ENCODE measurements around the gene RPL26.
"Not testable (repeated sequence)": the region's sequence is repeated elsewhere in the genome, so short reads cannot be mapped to it uniquely, and the experiment has no call there.

The RPL26 gene

DNA sequence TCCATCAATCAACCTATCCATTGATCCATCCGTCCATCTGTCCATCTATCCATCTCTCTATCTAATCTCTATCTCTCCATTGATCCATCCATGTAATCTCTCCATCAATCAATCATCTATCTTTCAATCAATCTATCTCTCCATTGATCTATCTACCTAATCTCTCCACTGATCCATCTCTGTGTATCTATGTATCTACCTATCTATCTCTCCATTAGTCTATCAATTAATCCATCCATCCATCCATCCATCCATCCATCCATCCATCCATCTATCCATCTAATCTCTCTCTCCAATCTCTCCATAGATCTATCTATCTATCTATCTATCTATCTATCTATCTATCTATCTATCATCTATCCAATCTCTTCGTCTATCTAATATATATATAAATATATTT lies 18.1 kb upstream of the RPL26 start:
- in situ Hi-C loops (cut with MboI; ENCODE audit: low pct_unique_long_range_greater_than_20kb, low sequenced_read_pairs): no loop called here
- DNase-seq: no peak

DNA sequence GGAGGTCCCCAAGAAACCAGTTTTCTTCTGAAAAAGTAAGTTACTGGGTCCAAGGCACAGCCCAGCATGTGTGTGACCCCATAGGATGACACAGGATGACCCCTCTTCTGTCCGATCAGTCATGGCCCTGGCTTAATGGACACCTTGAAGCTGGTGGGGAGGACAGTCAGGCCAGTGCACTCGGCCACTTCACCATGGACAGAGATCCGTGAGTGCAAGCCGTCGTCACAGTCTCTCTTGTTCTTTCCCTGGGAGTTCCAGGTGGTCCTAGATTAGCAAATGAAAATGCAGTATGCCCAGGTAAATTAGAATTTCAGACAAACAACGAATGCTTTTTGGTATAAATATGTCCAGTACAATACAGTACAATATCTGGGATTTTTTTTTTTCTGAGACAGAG lies 16.0 kb upstream of the RPL26 start:
- in situ Hi-C loops (cut with MboI; ENCODE audit: low pct_unique_long_range_greater_than_20kb, low sequenced_read_pairs): no loop called here
- no peak for DNase-seq

DNA sequence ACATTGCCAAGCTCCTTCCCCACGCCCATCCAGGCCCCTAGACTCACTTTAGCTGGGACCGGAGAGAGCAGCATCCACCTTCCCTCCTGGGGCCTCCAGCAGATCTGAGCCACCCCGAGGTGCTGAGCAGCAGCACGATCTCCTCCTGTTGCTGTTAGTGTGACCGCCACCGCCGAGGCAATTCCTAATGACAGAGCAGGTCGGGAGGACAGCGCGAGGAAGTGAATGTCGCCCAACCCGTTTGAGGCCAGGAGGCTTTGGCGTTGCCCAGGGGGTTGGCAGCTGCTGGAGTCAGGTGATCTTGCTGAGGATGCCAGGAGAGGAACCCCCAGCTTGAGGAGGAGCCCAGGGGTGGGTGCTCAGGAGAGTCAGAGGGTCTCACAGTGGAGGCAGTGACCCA lies 14.6 kb upstream of the RPL26 start, which contains the start of gene RNF222:
TSS of gene RNF222 (minus strand) at position 192 of the 400 bp plus-strand sequence. CDS start 4,366 bp downstream, outside the sequence.
- DNase-seq: no peak

DNA sequence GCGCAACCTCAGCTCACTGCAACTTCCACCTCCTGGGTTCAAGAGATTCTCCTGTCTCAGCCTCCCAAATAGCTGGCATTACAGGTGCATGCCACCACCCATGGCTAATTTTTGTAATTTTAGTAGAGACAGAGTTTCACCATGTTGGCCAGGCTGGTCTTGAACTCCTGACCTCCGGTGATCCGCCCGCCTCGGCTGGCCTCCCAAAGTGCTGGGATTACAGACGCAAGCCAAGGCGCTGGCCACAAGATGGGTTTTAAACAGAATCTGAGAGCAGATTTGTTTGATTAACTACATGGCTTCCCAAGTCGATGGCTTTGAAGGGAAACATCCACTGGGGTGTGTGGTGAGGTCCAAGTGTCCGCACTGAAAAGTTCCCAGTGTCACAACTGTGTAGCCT lies 11.5 kb upstream of the RPL26 start:
- in situ Hi-C loops (cut with MboI; ENCODE audit: low pct_unique_long_range_greater_than_20kb, low sequenced_read_pairs): not testable (repeated sequence)

More for the DNA sequence above, 14.6 kb upstream of the RPL26 start, which contains the start of gene RNF222:
- in situ Hi-C loops (cut with MboI; ENCODE audit: low pct_unique_long_range_greater_than_20kb, low sequenced_read_pairs): no loop called here

DNA sequence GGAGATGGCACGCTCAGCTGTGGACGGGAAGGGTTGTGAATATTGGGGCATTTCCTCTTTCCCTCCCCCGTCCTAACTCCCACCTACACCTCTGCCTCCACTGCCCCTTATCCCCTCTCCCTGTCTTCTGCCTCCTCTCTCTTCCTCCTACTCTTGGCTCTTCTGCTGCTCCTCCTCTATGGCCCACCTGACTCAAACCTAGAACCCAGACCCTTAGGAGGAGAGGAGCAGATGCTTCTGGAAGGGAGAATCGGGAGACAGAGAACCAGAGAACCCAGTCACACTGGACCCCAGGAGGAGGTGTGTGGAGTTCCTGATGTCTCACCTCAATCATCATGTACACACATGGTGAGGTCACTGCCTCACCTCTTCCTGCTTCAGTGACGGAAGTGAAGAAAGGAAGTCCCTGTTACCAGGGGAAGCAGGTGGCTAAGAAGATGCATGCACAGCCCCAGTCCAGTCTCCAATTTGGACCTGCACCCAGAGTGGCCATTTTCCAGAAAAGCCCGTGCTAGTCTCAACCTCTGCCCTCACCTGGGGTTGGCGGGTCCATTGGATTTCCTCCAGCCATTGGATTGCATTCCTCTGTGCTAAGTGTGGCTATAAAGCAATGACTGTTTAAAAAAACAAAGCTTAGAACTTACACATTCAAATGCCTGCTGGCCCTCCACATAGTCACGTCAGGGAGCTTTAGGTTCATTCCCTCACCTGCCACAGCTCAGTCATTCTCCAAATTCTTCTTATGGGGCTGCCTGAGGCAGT lies 10.7 kb upstream of the RPL26 start:
- no peak for DNase-seq
- in situ Hi-C loops (cut with MboI; ENCODE audit: low pct_unique_long_range_greater_than_20kb, low sequenced_read_pairs): no loop called here

More for the DNA sequence above, 11.5 kb upstream of the RPL26 start:
- not testable (repeated sequence) for DNase-seq

DNA sequence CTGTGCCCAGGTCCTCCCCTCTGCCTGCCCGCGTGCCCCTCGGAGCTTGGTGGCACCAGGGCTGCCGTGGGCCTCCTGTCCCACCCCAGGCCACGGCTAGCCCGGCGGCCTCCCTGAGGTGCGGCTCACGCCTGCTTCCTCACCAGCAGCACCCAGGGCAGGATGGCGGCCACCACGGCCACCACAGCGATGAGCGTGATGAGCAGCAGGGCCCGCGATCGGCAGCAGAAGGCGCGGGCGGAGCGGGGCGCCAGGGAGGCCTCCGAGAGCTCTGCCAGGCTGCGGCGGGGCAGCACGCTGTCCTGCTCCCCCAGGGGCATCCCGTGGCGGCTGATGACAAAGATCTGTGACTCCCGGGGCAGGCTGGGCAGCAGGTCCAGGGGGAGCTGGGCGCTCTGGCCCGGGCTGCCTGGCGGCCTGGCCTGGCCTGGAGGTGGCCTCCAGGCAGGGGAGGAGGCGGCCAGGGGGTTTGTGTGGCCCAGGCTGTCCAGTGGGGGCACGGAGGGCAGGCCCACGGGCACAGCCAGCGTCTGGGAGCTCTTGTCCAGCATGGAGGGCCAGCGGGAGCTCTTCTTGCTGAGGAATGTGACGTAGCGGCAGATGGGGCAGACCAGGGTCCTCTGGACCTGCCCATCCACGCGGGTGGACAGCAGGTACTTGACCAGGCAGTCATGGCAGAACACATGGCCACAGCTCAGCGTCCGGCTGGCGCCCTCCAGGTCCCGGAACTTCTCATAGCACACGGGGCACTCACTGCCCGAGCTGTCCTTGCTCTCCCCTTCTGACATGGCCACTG lies 9.9 kb upstream of the RPL26 start:
- in situ Hi-C loops (cut with MboI; ENCODE audit: low pct_unique_long_range_greater_than_20kb, low sequenced_read_pairs): no loop called here
- DNase-seq: no peak

DNA sequence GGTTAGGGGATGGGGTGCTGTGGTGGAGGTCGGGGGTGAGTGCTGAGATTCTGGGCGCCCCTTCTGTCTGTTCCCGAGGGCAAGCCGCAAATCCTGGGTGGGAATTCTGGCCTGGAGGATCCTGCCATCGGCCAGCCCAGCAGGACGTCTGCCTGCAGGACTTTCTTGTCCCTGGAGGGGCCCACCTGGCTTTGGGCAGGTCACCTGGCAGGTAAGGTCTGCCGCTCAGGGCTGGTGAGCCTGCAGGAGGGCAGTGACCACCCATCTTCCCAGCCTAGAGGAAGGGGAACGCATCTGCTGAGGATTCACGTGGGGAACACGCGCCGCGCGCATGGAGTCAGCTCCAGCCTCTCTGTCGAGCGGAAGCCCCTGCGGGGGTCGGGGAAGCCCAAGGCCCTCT lies 9.3 kb upstream of the RPL26 start:
- DNase-seq: no peak
- in situ Hi-C loops (cut with MboI; ENCODE audit: low pct_unique_long_range_greater_than_20kb, low sequenced_read_pairs): no loop called here

DNA sequence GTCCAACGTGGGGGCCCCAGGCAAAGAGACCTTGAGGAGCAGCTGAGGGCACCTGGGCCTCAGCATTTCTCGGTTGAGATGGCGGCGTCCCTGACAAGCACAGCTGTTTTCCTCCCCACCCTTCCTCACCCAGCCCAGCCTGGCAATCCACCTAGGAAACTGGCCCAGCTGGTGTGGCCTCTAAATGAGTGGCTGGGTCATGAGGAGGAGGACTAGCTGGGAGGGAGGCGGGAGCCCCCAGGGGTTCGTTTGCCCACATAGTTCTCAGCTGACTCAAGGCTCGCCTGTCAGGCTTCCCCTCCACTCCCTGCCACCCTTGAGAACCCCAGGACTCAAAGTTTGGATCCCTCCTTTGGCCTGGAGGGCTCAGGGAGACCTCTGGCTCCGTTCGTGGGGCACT lies 8.7 kb upstream of the RPL26 start:
- no peak for DNase-seq
- in situ Hi-C loops (cut with MboI; ENCODE audit: low pct_unique_long_range_greater_than_20kb, low sequenced_read_pairs): no loop called here

DNA sequence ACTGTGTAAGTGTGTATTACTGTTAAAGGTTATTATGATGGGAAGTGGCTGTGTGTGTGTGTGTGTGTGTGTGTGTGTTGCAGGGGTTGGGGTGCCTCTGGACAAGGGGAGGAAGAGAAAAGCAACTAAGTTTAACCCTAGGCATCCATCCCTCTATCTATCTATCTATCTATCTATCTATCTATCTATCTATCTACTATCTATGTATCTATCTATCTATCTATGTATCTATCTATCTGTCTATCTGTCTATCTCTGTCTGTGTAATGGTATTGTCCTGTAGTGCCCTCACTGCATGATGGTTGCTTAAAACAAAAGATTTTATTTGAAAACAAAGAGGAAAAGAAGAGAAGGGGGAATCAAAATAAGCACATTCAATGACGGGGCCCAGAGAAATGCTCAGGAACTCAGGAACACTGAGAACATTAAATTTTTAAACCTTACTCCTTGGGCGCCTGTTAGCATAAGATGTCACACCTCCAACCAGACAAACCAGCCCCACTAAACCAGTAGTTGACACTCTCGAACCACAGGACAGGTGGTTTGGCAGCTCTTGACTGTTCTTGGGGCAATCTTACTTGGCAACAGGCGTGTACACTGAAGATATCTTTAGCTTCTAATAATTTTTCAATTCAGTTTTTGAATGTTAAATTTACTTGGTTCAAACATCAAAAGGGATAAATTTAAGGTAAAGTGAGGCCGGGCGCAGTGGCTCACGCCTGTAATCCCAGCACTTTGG lies 5.1 kb upstream of the RPL26 start:
- no peak for DNase-seq
- in situ Hi-C loops (cut with MboI; ENCODE audit: low pct_unique_long_range_greater_than_20kb, low sequenced_read_pairs): no loop called here

DNA sequence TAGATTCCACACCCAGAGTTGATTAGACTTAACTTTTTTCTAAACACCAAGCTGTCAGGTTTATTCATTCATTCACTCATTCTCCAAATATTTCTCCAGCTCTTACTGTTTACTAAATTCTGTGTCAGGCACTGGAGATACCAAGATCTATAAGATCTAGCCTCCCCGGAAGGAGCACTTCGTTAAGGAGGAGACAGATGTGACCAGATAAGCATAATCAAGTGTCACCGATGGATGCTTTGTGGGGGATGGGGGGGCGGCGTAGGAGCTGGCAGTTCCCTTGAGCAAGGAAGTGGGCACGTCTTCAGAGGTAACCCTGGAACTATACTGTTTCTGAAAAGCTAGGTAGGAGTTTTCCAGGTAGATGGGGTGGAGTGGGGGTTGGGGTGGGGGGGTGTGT lies 3.8 kb upstream of the RPL26 start:
- in situ Hi-C loops (cut with MboI; ENCODE audit: low pct_unique_long_range_greater_than_20kb, low sequenced_read_pairs): no loop called here

DNA sequence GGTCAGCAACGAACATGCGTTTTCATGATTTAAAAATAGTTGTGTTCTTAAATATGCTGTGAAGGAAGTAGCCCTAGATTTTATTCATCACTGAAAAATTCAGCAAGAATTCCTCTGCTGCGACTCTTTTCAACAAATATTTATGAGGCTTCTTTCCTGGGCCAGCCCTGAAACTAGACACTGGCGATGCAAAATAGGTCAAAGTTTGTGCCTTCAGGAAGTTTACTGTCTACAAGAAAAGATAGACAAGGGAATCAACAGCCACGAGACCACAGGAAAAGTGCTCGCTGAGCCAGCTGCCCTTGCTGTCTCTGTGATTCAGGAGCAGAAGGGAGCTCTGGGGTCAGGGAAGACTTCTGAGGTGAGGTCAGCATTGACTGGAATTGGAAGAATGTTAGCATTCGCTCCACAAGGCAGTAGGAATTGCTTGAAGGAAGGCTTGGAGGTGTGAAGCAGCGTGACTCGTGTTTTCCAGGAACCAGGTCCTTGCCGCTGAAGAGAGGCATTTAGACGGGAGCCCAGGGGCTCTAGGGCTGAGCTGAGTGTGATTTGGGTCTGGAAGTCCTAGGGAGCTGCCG lies 1.9 kb upstream of the RPL26 start:
- DNase-seq: no peak
- in situ Hi-C loops (cut with MboI; ENCODE audit: low pct_unique_long_range_greater_than_20kb, low sequenced_read_pairs): no loop called here

More for the DNA sequence above, 3.8 kb upstream of the RPL26 start:
- DNase-seq: peak; percentile 48

DNA sequence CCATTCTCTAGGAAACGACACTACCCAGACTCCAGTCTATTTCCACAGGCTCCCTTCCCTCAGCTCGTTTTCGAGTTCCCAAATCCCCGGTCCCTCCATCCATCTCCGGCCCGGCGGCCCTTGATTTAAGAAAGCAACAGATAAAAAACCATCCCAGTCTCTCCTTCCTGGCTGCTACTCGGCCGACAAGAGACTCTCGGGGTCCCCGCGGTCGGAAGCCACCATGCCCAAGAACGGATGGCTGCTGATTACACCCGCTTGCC lies 182 bp downstream of the RPL26 start:
- DNase-seq: no peak

DNA sequence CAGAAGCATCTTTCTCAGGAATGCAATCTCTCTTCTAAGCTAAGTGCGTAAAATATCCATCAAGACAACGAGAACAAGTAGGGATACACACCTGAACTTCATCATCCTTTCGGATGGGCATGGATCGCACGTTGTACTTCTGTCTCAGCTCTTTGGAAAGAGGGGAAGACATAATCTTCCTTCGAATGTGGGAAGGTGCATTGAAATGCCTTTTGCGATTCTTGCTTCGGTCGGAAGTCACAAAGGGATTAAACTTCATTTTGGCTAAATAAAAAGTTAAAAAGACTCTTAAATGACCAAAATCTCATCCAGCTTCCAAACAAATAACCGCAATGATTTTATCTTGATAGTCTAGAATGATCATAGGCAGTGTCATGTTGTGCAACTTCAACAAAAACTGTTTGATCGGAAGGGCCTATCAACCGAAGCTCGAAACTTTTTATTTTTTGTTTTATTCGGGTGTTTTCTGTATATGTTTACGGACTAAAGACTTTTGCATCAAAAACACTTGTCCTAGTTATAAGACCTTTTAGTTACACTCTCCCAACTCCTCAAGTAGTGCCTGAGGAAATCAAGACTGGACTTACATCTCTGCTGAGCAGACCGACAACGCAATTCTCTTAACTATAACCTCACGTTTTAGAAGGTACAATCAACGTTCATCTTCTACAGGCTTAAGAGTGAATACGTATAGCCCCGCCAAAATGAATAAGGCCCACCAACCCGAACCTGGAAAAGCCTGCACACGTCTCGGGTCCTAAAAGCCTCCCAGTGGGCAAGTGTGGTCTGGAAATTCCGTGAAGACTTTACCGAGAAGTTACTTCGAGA lies 727 bp downstream of the RPL26 start:
- in situ Hi-C loops (cut with MboI; ENCODE audit: low pct_unique_long_range_greater_than_20kb, low sequenced_read_pairs): no loop called here
- DNase-seq: no peak

More for the DNA sequence above, 182 bp downstream of the RPL26 start:
- in situ Hi-C loops (cut with MboI; ENCODE audit: low pct_unique_long_range_greater_than_20kb, low sequenced_read_pairs): no loop called here

DNA sequence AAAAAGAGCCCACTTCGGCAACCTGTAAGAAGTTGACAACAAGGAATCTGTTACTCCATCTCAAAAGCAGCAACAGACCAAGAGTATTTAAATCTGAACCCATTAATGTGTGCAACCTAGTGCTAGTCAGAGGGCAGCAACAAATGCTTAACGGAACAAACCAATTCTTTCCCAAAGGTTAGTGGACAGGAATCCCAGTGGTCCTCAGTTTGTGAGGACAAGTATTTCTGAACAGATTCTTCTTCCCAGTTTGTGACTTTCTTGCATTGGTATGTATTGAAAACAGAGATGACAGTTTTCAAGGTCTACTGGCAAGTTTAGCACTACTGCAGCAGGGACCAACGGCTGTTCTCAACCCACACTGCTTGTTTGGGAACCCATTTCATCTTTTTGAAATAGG lies 2.9 kb downstream of the RPL26 start:
- in situ Hi-C loops (cut with MboI; ENCODE audit: low pct_unique_long_range_greater_than_20kb, low sequenced_read_pairs): no loop called here
- no peak for DNase-seq

DNA sequence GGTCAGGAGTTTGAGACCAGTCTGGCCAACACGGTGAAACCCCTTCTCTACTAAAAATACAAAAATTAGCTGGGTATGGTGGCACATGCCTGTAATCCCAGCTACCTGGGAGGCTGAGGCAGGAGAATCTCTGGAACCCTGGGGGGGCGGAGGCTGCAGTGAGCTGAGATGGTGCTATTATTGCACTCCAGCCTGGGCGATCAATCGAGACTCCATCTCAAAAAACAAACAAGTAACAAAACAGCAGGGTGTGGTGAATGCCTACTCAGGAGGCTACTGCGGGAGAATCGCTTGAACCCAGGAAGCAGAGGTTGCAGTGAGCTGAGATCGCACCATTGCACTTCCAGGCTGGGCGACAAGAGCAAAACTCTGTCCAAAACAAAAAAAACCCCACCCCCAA lies 4.9 kb downstream of the RPL26 start:
- DNase-seq; in situ Hi-C loops (cut with MboI; ENCODE audit: low pct_unique_long_range_greater_than_20kb, low sequenced_read_pairs): not testable (repeated sequence)

DNA sequence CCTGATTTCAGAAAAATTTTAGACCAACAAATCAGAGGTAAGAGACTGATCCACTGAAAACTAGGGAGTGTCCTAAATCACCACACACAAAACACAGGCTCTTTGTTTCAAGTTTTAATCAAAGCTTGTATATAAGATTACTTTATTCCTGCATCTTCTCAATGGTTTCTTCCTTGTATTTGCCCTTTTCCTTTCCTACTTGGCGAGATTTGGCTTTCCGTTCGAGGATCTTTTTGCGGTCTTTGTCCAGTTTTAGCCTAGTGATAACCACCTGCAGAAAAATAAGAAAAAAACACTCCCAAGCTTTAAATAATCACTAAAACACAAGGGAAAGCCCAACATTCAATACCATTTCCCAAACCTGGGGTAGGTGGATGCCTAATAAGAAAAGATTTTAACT lies 5.6 kb downstream of the RPL26 start:
- no peak for DNase-seq

DNA sequence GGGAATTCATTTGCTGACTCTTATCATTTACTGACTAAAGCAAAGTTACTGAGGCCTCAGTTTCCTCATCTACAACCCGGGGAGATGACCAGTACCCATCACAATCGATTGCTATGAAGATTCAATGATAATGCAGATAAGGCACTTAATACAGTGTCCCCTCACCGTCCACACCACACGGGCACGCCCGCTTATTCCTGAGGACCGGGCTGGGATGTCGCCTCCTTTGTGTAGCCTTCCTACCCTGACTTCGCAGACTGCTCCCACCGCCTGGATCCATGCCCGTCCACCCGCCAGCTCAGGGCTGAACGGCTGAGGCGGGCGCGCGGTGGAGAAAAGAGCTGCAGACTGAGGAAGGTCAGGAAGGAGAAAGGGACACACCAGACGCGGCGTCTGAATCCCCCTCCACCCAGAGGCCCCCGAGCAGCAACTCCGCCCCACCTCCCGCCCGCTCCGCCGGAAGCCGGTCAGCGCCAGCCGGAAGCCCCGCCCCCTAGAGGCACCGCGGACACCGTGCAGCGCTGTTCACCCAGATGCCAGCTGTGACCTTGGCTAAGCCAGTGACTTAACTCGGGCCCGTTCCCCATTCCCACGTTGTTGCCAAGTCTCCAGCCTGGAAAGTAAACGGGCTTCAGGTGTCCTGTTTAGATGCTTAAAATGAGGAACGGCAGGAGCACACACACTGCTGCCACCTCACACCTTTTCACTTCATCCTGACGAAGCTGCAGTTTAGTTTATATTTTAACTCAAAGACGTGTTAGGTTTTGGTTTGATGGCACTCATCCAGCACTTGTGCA lies 6.5 kb downstream of the RPL26 start, which contains the start of gene KRABD2:
TSS of gene KRABD2 (minus strand) at position 434 of the 797 bp plus-strand sequence.
- DNase-seq: peak; percentile 92
- in situ Hi-C loops (cut with MboI; ENCODE audit: low pct_unique_long_range_greater_than_20kb, low sequenced_read_pairs): no loop called here

More for the DNA sequence above, 5.6 kb downstream of the RPL26 start:
- in situ Hi-C loops (cut with MboI; ENCODE audit: low pct_unique_long_range_greater_than_20kb, low sequenced_read_pairs): no loop called here

DNA sequence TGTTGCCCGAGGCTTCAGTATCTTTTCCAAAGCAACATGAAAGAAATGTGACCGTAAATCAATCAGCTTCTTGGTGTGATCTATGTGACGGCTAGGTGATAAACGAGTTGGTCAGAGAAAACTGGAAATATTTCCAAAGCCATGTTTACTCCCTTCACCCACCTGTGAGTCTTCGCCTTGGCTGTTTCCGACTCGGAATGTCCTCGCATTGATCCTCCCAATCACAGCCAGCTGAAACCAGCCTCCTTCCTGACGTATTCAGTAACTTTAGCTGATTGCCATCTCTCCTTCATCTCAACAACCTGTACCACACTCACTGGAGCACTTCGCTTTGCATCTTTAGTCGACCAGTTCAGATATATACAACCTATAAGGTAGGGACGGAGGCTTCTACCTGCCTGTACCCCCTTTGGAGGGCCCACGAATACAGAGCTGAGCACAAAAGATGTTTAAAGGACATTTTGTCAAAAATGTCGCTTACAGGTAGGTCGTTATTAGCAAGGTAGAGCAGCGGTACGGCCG lies 7.2 kb downstream of the RPL26 start:
- in situ Hi-C loops (cut with MboI; ENCODE audit: low pct_unique_long_range_greater_than_20kb, low sequenced_read_pairs): no loop called here
- DNase-seq: no peak

Data from KBM-7 (cell line).